ENCODE measurements around the gene ZNF425.

- TF ChIP-seq CTCF (IDR thresholded peaks at IDR 0.05; ENCODE audit: borderline replicate concordance, extremely low read depth, low read length, poor library complexity, severe bottlenecking) (no peak), EZH2 (IDR thresholded peaks at IDR 0.05; ENCODE audit: borderline replicate concordance, low read depth, low read length, severe bottlenecking) (no peak)
Observed at GRCh38 chr7:149136118-149136517, 10.0 kb upstream of the ZNF425 start.

All from DND-41 (cell line).